OCI-LY7 (cell line): ENCODE data around the gene API5.

Source experiments
- EZH2phosphoT487 ChIP-seq: fragments of 200-600 bp; sonication (generic); IDR thresholded peaks from 2 replicates; pipeline ENCODE4 v1.6.1; 2018; ENCODE audit warnings: low read depth, borderline replicate concordance, mild to moderate bottlenecking, mixed run types, antibody characterized with exemption, low read length, moderate library complexity, mixed read lengths
- TF ChIP-seq, protein P1 (sequence below): fragments of 200-600 bp; sonication (generic); conservative IDR thresholded peaks from 2 replicates; pipeline ENCODE4 v1.5.1; 2014; ENCODE audit warnings: mild to moderate bottlenecking, antibody characterized with exemption, low read length, moderate library complexity, mixed read lengths

DNA sequence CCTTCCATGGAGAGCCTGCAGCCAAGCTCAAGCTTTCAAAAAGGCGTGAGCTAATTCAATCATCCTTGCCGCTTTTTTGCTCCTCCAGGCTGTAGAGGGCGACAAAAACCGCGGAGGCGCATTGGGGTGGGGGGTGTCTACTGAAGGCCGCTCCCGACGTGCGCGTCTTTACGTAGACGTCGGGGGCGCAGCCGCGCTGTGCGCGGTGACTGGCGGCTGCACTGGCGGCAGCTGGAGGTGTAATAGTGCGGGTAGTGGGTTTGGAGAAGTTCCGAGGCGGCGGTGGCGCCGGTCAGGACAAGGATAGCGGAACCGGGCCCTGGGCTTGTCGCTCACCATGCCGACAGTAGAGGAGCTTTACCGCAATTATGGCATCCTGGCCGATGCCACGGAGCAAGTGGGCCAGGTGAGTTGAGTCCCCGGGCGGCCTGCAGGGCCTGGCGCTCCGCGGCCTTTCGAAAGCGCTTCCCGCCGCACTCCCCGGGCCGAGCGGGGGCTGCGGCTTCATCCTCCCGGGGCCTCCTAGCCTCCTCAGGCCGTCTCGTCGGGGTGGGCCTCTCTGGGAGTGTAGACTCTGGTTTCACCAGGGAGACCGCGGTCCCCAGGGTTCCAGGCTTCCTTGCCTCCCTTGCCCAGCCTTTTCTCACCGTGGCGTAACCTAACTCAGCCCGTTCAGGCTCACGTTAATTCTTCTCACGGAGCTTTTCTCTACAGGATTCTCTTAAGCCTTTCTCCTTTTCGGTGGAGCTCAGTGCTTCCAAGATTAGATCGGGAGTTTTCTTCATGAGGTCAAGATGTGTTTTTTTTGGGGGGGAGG is at the start of gene API5:
- TF ChIP-seq, protein P1, sequence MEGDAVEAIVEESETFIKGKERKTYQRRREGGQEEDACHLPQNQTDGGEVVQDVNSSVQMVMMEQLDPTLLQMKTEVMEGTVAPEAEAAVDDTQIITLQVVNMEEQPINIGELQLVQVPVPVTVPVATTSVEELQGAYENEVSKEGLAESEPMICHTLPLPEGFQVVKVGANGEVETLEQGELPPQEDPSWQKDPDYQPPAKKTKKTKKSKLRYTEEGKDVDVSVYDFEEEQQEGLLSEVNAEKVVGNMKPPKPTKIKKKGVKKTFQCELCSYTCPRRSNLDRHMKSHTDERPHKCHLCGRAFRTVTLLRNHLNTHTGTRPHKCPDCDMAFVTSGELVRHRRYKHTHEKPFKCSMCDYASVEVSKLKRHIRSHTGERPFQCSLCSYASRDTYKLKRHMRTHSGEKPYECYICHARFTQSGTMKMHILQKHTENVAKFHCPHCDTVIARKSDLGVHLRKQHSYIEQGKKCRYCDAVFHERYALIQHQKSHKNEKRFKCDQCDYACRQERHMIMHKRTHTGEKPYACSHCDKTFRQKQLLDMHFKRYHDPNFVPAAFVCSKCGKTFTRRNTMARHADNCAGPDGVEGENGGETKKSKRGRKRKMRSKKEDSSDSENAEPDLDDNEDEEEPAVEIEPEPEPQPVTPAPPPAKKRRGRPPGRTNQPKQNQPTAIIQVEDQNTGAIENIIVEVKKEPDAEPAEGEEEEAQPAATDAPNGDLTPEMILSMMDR, result peak; percentile 82
- no peak for TF ChIP-seq EZH2phosphoT487
